Endodermal cell (in vitro differentiated cells): Measurements from ENCODE around the gene ARPIN. TPM values are rescaled to one million over a fixed set of nuclear protein-coding genes. Genes with fewer than 3 reads are reported as not detected.

Source experiments
- DNase-seq: peaks from one replicate; pipeline ENCODE4 v3.0.0-alpha.2; 2017
- H3K27ac ChIP-seq: 2 replicates; pipeline ENCODE4 v1.5.1; 2013; ENCODE audit warnings: mild to moderate bottlenecking, low read depth, low read length, moderate library complexity
- H3K27me3 ChIP-seq: 2 replicates; pipeline ENCODE4 v1.6.1; 2013; ENCODE audit warnings: mild to moderate bottlenecking, low read length, moderate library complexity; ENCODE audit not compliant: insufficient read depth, control insufficient read depth, poor library complexity, severe bottlenecking
- H3K36me3 ChIP-seq: 2 replicates; pipeline ENCODE4 v1.7.0; 2013; ENCODE audit warnings: mild to moderate bottlenecking, low read length, moderate library complexity; ENCODE audit not compliant: control insufficient read depth, insufficient read depth
- H3K4me1 ChIP-seq: one replicate; pipeline ENCODE4 v1.7.0; 2013; ENCODE audit warnings: low read length; ENCODE audit not compliant: control insufficient read depth, insufficient read depth
- H3K4me3 ChIP-seq: 2 replicates; pipeline ENCODE4 v1.5.1; 2013; ENCODE audit warnings: mild to moderate bottlenecking, low read length, moderate library complexity
- H3K9ac ChIP-seq: 2 replicates; pipeline ENCODE4 v1.6.1; 2013; ENCODE audit warnings: mild to moderate bottlenecking, low read length, moderate library complexity; ENCODE audit not compliant: poor library complexity, severe bottlenecking; ENCODE audit errors: extremely low read depth
- H3K9me3 ChIP-seq: 2 replicates; pipeline ENCODE4 v1.6.1; 2013; ENCODE audit warnings: mild to moderate bottlenecking, low read length, moderate library complexity; ENCODE audit not compliant: control insufficient read depth
- H3K27ac Mint-ChIP-seq: 2 replicates; pipeline ENCODE4 v1.8.0; 2020; ENCODE audit warnings: mixed read lengths
- H3K27me3 Mint-ChIP-seq: 2 replicates; pipeline ENCODE4 v1.8.0; 2021; ENCODE audit warnings: mild to moderate bottlenecking, mixed read lengths; ENCODE audit not compliant: insufficient read depth
- H3K36me3 Mint-ChIP-seq: 2 replicates; pipeline ENCODE4 v1.8.0; 2020; ENCODE audit warnings: low read depth, mixed read lengths
- H3K4me1 Mint-ChIP-seq: 2 replicates; pipeline ENCODE4 v1.8.0; 2020; ENCODE audit warnings: mixed read lengths
- H3K4me3 Mint-ChIP-seq: 2 replicates; pipeline ENCODE4 v1.8.0; 2020; ENCODE audit warnings: mild to moderate bottlenecking, moderate library complexity, mixed read lengths
- H3K9me3 Mint-ChIP-seq: 2 replicates; pipeline ENCODE4 v1.8.0; 2020; ENCODE audit warnings: mild to moderate bottlenecking, mixed read lengths
- WGBS, 2 experiments: methylation state at CpG; one replicate each; pipeline versions ENCODE4 v1.1.5 to v1.1.7; 2013; ENCODE audit warnings: missing lambda C conversion rate in 2 of 2, mixed read lengths in 1 of 2; ENCODE audit not compliant: insufficient coverage in 1 of 2, insufficient read length in 1 of 2; 5-methylcytosine and 5-hydroxymethylcytosine counted together
- total RNA-seq, 2 donors: library from RNA; stranded (reverse); fragmentation: NEBNext Ultra II Directional in 1 of 2; extraction: Animal tissue kit (Norgen Biotek cat#: 25700) in 1 of 2; gene quantifications; 2 replicates in 1 of 2; 3 replicates in 1 of 2; pipeline ENCODE4 v1.2.1, GENCODE V29; 2021
- TF ChIP-seq, protein P1 (sequence below): fragments of 200-600 bp; sonication (generic); conservative IDR thresholded peaks from 2 replicates; pipeline ENCODE4 v1.5.0; 2021; ENCODE audit warnings: antibody characterized with exemption, mild to moderate bottlenecking

Gene ARPIN
- total RNA-seq, 2 donors from 2014 or later, result 6.9 to 11.2 TPM

DNA sequence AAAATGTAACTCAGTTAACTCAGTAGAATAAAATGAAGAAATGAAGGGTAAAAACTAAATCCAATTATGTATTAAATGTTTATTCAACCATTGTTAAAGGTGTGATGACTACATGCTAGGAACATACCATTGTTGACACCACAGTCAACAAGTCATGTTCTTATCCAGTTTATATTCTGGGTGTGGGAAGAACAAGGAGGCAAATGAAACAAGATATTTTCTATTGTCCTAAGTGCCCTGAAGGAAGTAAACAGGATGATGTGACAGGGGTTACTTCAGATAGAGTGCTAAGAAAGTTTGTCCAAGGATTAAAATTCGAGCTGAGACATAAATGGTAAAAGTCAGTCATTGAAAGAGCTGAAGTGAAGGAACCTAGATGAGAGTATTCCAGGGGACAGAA lies 32.0 kb downstream of the ARPIN start:
- no peak overlapping the region for H3K27ac ChIP-seq
- Mint-ChIP-seq H3K27me3 (no peaks in the 10 kb centered on the region), H3K4me3 (no peak overlapping the region), H3K4me1 (no peaks in the 10 kb centered on the region), H3K36me3 (peaks cover 41% of the 10 kb centered on the region), H3K9me3 (no peaks in the 10 kb centered on the region), H3K27ac (no peak overlapping the region)
- no peaks in the 10 kb centered on the region for H3K9me3 ChIP-seq
- no peaks in the 10 kb centered on the region for H3K4me1 ChIP-seq
- TF ChIP-seq, protein P1, sequence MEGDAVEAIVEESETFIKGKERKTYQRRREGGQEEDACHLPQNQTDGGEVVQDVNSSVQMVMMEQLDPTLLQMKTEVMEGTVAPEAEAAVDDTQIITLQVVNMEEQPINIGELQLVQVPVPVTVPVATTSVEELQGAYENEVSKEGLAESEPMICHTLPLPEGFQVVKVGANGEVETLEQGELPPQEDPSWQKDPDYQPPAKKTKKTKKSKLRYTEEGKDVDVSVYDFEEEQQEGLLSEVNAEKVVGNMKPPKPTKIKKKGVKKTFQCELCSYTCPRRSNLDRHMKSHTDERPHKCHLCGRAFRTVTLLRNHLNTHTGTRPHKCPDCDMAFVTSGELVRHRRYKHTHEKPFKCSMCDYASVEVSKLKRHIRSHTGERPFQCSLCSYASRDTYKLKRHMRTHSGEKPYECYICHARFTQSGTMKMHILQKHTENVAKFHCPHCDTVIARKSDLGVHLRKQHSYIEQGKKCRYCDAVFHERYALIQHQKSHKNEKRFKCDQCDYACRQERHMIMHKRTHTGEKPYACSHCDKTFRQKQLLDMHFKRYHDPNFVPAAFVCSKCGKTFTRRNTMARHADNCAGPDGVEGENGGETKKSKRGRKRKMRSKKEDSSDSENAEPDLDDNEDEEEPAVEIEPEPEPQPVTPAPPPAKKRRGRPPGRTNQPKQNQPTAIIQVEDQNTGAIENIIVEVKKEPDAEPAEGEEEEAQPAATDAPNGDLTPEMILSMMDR, result no peak
- no peak overlapping the region for H3K9ac ChIP-seq
- H3K4me3 ChIP-seq, result no peak overlapping the region
- 88 to 92% methylated on average over 1 of the region's 1 CpG for WGBS, 2 experiments
- no peak for DNase-seq
- H3K36me3 ChIP-seq, result peaks cover 42% of the 10 kb centered on the region
- H3K27me3 ChIP-seq, result no peaks in the 10 kb centered on the region

GRCh38 chr15:89878323-89878722 lies 34.4 kb downstream of the ARPIN start:
- no peaks in the 10 kb centered on the region for H3K4me1 ChIP-seq
- no peaks in the 10 kb centered on the region for H3K4me1 Mint-ChIP-seq
- no peak overlapping the region for H3K27ac Mint-ChIP-seq
- peaks cover 38% of the 10 kb centered on the region for H3K36me3 Mint-ChIP-seq
- H3K9me3 Mint-ChIP-seq, result no peaks in the 10 kb centered on the region
- DNase-seq, result no peak
- no peak overlapping the region for H3K4me3 Mint-ChIP-seq
- no peak overlapping the region for H3K4me3 ChIP-seq
- H3K27me3 Mint-ChIP-seq, result no peaks in the 10 kb centered on the region
- H3K9ac ChIP-seq, result no peak overlapping the region
- H3K27ac ChIP-seq, result no peak overlapping the region
- peaks cover 36% of the 10 kb centered on the region for H3K36me3 ChIP-seq
- 87 to 91% methylated on average over 2 to 3 of the region's 3 CpGs for WGBS, 2 experiments
- H3K9me3 ChIP-seq, result no peaks in the 10 kb centered on the region
- no peaks in the 10 kb centered on the region for H3K27me3 ChIP-seq
- TF ChIP-seq, protein P1, result no peak

DNA sequence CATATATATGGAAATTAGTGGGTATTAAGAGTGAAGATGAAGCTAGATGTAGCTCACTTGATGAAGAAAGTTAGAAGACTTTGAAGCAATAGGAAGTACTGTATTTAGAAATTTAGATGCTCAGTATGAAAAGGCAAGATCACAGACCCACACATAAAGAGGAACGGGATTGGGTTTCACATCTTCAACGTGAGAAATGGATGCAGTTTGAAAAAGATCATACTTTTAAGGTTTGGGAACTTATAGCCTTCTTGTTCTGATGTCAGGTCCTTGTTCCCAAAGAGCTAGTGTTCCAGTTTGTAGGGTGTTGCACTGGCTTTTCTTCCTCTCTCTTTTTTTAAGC lies 35.7 kb downstream of the ARPIN start:
- TF ChIP-seq, protein P1, result no peak
- Mint-ChIP-seq H3K27me3 (no peaks in the 10 kb centered on the region), H3K9me3 (no peaks in the 10 kb centered on the region), H3K4me3 (no peak overlapping the region), H3K4me1 (no peaks in the 10 kb centered on the region), H3K36me3 (peaks cover 40% of the 10 kb centered on the region), H3K27ac (no peak overlapping the region)
- Histone ChIP-seq H3K36me3 (peaks cover 43% of the 10 kb centered on the region), H3K4me3 (no peak overlapping the region), H3K27ac (no peak overlapping the region), H3K4me1 (no peaks in the 10 kb centered on the region), H3K27me3 (no peaks in the 10 kb centered on the region), H3K9me3 (no peaks in the 10 kb centered on the region), H3K9ac (no peak overlapping the region)
- WGBS, 2 experiments, result 84 to 100% methylated on average over 2 of the region's 2 CpGs
- no peak for DNase-seq
